Sigmoid colon (tissue), 4 donors: ENCODE measurements around the gene SATB2.

ENCODE experiments used
- CTCF ChIP-seq, 4 experiments: fragments of 450-650 bp in 3 of 4; fragments of 200-600 bp in 1 of 4; IDR thresholded peaks; one replicate each; pipeline ENCODE4 v1.5.1; 2016 to 2019; ENCODE audit warnings: antibody characterized with exemption in 4 of 4, mild to moderate bottlenecking in 3 of 4, moderate library complexity in 2 of 4
- EP300 ChIP-seq, 4 donors: sonication (generic); formaldehyde crosslinking; IDR thresholded peaks; one replicate each; pipeline ENCODE4 v1.6.1; 2017; ENCODE audit warnings: antibody characterized with exemption in 4 of 4
- POLR2A ChIP-seq, 2 donors: fragments of 450-650 bp; IDR thresholded peaks; one replicate each; pipeline ENCODE4 v1.6.1; 2016; ENCODE audit warnings: antibody characterized with exemption in 2 of 2, mild to moderate bottlenecking in 2 of 2, moderate library complexity in 2 of 2
- POLR2AphosphoS5 ChIP-seq, 4 donors: sonication (generic); formaldehyde crosslinking; IDR thresholded peaks; one replicate each; pipeline ENCODE4 v1.6.1; 2017; ENCODE audit warnings: antibody characterized with exemption in 4 of 4

GRCh38 chr2:199395311-199395710 lies 62.4 kb downstream of the SATB2 start:
- no peak for TF ChIP-seq CTCF (IDR thresholded peaks at IDR 0.05)
- TF ChIP-seq POLR2A (IDR thresholded peaks at IDR 0.05): no peak
- TF ChIP-seq POLR2AphosphoS5 (IDR thresholded peaks at IDR 0.05): no peak
- TF ChIP-seq EP300 (IDR thresholded peaks at IDR 0.05): no peak
